ENCODE measurements around the gene ZFAND2A.
"Not testable (repeated sequence)": the region's sequence is repeated elsewhere in the genome, so short reads cannot be mapped to it uniquely, and the experiment has no call there.

ZFAND2A gene, protein sequence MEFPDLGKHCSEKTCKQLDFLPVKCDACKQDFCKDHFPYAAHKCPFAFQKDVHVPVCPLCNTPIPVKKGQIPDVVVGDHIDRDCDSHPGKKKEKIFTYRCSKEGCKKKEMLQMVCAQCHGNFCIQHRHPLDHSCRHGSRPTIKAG

DNA sequence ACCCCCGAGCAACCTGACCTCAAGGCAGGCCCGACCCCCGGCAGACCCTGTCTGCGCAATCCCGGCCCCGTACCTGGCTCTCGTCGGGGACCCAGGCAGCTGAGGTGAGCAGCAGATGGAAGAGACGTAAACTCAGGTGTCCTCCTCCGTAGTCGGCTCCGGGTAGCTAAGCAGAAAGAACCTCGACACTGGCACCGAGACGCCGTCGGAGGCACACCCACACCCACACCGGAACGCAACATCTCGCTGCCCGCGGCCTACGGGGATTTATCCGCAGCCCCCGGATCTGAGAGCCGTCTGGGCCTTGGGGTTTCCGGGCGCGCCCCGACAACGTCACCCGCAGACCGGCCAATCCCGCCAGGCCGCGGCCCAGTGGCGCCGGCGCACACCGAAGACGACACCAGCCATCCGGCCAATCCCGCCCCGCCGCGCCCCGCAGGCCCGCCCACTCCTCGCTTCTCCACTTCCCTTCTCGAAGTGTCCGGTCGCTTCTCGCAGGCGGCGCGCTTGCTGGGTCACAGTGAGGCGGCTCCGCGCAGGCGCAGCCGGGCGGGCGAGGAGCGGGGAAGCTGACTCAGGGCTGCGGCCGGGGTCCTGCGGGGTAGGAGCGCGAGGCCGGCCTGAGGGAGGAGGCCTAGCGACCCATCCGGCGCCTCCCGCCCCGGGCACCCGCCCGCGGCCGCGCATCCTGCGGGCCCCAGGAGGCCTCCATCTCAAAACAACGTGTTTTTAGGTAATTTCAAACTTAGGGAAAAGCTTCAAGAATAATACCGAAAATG, at the start of gene ZFAND2A:
Gene ZFAND2A, minus strand, starts transcription at position 306 of the 779 bp plus-strand sequence. CDS start 1,984 bp downstream, outside the sequence.
- DNase-seq (ENCODE audit: low spot score) (peak; percentile 100), FAIRE-seq (peak; percentile 99)

DNA sequence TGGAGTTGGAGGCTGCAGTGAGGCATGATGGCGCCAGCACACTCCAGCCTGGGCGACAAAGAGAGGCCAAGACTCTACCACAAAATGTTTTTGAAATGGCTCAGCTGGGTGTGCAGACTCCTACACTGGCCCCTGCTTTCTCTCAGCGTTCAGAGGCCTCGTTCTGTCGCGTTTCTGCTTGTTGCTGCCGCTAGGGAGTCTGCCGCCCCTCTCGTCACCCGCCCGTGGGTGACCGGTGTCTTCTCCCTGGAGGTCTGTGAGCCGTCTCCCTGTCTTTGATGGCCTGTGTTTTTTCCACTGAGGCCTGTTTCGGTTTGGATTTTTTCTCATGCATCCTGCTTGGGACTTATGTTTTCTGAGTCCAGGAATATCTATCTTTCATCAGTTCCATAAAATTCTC, 49.1 kb upstream of the ZFAND2A start:
- DNase-seq (ENCODE audit: low spot score) (no peak), FAIRE-seq (no peak)

DNA sequence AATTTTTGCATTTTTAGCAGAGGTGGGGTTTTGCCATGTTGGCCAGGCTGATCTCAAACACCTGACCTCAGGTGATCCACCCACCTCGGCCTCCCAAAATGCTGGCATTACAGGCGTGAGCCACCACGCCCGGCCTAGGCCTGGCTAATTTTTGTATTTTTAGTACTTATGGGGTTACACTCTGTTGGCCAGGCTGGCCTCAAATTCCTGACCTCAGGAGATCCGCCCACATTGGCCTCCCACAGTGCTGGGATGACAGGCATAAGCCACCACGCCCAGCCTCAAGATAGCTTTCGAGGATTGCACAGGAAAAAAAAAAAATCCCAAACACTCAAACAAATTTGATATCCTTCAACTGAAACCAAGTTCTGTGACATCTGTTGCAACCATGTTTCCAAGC, 45.7 kb upstream of the ZFAND2A start:
- not testable (repeated sequence) for FAIRE-seq; DNase-seq (ENCODE audit: low spot score)

DNA sequence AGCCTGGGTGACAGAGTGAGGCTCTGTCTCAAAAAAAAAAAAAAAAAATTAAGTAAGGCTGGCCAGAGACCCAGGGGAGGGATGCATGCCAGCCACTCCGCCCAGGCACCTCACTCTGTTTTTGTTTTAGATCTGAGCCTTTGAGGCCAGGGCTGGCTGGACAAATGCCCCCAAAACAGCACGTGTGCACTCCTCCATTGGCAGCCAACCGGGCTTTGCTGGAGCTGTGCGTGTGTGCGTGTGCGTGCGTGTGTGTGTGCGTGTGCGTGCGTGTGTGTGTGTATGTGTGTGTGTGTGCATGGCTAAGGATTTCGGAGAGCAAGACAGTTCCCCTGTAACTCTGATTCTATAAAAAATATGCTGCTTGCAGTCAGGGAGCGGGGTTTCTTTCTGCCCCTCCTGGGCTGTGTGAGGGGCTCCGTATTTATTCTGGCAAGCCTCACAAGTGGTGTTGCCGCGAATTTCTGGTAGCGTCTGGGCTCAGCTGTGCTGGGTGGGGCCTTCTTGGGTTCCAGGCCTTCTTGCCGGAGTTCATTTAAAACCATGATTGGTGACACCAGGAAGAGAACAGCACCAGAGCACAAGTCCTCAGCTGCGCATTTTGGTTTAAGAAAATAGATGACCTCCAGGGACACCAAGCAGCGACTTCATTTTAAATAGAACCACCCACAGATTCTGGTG, 44.6 kb upstream of the ZFAND2A start:
- peak; percentile 40 for FAIRE-seq
- DNase-seq (ENCODE audit: low spot score): no peak

DNA sequence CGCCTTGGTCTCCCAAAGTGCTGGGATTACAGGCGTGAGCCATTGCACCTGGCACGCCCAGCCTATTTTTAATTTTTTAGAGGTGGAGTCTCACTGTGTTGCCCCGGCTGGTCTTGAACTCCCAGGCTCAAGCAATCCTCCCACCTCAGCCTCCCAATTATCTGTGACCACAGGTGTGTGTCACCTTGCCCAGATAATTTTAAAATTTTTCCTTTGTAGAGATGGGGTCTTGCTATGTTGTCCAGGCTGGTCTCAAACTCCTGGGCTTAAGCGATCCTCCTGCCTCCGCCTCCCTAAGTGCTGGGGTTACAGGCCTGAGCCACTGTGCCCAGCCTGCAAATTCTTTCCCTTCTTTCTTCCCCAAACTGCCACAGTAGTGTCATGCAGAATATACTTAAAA, 42.9 kb upstream of the ZFAND2A start:
- not testable (repeated sequence) for FAIRE-seq; DNase-seq (ENCODE audit: low spot score)

DNA sequence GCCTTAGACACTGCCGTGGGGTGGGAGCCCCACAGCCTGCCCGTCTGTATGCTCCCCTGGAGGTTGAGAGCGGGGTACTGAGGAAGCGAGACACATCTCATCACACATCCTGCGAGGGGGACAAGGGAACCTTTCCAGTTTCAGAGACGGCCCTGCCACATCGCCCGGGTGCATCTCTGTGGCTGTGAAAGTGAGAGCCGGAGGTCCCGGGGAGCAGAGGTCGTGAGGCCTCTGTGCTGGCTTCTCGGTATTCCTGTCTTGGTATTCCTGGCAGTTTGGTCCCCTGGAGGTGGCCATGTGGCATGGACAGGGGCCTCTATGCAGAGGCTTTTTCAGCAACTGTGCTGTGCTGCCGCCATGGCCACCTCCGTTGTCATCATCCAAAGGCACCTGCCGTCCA, 41.9 kb upstream of the ZFAND2A start:
- DNase-seq (ENCODE audit: low spot score) (no peak), FAIRE-seq (peak; percentile 87)

DNA sequence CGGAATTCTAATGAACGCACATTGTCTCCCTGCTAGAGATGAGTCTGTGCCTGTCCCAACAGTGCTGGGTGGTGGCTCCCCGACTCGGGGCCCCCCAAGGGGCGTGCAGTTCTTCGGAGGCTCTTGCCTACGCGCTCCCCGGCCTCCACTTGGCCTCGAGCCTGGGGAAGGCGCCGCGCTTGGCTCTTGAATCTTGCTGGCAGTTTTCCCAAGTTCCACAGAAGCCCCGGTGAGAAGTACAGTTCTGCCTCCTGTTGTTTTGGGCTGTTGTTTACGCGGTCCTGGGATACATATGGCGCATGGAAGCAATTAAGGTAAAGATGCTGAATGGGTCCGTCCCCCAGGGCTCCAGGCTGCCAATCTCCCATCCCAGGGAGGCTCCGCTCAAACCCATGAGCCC, 40.0 kb upstream of the ZFAND2A start:
- no peak for DNase-seq (ENCODE audit: low spot score)
- FAIRE-seq: peak; percentile 78

DNA sequence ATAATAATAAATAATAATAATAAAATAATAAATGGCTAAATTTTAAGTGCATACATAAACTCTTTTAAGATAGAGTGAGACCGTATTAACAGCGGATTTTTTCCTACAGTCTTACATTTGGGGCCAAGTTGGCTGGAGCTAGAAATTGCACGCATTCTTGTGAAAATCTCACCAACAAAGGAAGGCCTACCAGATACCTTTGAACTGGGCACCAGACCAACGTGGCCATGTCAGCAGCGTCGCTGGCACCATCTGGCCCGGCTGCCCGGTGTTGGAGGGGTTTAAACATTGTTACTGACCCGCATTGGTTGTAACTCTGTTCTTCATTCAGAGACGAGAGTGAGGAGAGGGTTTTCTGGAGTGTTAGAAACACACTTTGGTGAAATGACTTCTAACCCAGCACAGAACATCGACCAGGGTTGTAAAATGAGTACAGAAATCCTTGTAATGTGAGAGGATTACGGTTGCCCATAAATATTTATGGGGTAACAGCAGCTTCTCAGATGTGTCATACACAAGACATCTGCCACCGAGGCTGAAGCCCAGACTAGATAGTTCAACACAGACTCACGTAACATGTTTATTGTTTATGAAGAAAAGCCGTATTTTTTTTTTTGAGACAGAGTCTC, 38.1 kb upstream of the ZFAND2A start:
- FAIRE-seq (peak; percentile 98), DNase-seq (ENCODE audit: low spot score) (peak; percentile 77)

DNA sequence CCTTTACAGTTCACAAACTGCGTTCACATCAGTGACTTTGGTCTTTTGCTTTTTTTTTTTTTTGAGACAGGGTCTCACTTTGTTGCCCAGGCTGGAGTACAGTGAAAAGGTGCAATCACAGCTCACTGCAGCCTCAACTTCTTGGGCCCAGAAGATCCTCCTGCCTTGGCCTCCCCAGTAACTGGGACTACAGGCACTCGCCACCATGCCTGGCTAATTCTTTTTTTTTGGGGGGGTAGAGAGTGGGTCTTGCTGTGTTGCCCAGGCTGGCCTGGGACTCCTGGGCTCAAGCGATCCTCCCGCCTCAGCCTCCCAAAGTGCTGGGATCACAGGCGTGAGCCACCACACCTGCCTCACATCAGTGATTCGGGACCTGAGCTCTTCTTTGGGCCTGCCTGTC, 37.0 kb upstream of the ZFAND2A start:
- FAIRE-seq (no peak), DNase-seq (ENCODE audit: low spot score) (no peak)

DNA sequence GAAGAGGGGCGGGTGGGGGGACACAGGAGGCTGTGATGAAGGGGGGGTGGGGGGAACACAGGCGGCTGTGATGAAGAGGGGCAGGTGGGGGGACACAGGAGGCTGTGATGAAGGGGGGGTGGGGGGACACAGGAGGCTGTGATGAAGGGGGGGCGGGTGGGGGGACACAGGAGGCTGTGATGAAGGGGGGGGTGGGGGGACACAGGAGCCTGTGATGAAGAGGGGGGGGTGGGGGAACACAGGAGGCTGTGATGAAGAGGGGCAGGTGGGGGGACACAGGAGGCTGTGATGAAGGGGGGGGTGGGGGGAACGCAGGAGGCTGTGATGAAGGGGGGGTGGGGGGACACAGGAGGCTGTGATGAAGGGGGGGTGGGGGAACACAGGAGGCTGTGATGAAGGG, 36.4 kb upstream of the ZFAND2A start:
- FAIRE-seq: peak; percentile 98
- not testable (repeated sequence) for DNase-seq (ENCODE audit: low spot score)

DNA sequence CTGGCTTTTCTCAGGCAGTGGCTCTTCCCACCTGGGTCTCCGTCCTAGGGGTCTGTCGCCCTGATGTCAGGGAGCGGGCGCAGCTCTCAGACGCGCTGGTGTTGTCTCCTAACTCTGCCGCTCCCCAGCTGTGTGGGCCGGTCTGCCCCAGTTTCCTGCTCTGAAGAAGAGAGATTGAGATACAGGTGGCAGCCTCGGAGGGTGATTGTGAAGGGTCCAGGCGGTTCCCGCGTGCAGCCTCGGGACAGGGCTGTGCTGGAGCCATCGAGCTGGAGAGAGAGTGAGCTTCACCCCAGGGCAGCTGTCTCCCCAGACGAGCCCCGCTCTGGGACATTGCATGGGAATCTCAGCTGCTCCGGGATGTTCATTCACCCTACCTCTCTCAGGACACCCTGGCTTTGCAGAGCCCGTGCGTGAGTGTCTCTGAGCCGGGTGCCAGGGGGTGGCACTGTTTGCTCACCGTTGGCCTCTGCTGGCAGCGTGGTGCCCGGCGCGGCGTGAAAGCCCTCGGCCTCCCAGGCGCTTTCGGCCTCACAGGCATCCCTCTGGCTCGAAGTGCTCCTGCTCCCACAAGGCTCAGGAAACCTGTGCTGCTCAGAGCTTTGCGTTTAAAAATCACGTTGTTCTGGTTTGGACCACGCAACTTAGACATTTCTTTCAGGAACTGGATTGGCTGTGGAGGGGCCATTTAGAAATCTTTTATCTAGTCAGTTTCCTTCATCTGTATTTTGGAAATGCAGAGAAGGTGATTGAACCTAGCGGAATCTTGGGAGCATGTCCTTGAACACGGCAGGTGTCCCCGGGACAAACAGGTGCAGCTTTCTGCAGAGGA, 33.8 kb upstream of the ZFAND2A start:
- DNase-seq (ENCODE audit: low spot score): peak; percentile 76
- FAIRE-seq: peak; percentile 65

DNA sequence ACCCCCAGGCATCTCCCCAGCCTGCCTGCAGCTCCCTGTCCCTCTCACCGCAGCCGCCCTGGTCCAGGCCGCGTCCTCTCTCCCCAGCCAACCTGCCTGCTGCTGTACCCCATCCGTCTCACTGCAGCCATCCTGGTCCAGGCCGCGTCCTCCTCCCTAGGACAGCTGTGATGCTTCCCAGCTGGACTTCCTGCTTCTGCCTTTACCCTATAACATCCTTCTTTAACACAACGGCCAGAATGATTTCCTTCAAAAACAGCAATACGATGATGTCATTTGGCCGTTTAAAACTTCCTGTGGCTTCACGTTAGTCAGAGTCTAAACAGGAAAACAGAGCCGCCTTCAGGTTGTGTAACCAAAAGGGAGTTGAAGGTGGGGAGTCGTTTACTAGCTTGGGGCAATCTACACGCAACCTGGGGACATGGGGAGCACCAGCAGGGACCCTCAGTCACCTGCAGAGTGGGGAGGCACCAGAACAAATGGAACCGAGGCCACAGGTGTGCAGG, 32.2 kb upstream of the ZFAND2A start:
- FAIRE-seq: peak; percentile 99
- DNase-seq (ENCODE audit: low spot score): peak; percentile 73

DNA sequence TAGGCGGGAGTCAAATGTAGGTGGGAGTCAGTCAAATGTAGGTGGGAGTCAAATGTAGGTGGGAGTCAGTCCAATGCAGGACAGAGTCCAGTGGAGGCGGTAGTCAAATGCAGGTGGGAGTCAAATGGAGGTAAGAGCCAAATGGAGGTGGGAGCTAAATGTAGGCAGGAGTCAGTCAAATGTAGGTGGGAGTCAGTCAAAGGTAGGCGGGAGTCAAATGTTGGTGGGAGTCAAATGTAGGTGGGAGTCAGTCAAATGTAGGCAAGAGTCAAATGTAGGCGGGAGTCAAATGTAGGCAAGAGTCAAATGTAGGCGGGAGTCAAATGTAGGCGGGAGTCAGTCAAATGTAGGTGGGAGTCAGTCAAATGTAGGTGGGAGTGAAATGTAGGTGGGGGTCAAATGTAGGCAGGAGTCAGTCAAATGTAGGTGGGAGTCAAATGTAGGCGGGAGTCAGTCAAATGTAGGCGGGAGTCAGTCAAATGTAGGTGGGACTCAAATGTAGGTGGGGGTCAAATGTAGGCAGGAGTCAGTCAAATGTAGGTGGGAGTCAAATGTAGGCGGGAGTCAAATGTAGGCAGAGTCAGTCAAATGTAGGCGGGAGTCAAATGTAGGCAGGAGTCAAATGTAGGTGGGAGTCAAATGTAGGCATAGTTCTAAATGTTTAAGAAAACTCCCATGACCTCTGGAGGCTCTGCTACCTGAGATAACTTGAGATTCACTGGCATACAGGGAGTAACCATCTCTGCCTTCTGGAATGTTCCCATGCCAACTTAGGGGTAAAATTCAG, 30.2 kb upstream of the ZFAND2A start:
- DNase-seq (ENCODE audit: low spot score): no peak
- peak; percentile 99 for FAIRE-seq

DNA sequence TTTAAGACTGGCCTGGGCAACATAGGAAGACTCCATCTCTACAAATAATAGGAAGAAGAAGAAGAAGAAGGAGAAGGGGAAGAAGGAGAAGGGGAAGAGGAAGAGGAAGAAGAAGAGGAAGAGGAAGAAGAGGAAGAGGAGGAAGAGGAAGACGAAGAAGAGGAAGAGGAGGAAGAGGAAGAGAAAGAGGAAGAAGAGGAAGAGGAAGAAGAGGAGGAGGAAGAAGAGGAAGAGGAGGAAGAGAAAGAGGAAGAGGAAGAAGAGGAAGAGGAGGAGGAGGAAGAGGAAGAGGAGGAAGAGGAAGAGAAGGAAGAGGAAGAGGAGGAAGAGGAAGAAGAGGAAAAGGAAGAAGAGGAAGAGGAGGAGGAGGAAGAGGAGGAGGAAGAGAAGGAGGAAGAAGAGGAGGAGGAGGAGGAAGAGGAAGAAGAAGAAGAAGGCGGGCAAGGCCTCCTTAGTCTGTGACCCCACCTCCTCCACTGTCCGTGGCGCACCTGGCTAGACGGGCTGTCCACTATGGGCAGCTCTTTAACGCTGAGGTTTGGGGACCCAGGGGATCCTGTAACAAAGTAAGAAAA, 28.8 kb upstream of the ZFAND2A start:
- FAIRE-seq (no peak), DNase-seq (ENCODE audit: low spot score) (no peak)

DNA sequence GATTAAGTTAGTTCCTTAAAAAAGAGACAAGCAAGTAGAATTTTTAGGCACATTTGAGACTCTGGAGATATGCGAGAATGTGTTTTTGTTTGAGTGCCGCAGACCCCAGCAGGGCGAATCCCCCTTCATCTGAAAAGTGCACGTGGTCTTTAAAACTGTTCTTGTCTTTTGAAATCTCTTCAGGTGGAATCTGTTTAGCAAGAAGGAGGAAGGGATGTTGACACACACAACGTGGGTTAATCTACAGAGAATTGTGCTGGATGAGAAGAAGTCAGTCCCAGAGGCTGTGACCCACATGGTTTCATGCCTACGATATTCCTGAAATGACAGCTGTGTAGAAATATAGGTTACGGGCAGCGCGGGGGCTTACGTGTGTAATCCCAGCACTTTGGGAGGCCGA, 27.1 kb upstream of the ZFAND2A start:
- FAIRE-seq (peak; percentile 71), DNase-seq (ENCODE audit: low spot score) (no peak)

DNA sequence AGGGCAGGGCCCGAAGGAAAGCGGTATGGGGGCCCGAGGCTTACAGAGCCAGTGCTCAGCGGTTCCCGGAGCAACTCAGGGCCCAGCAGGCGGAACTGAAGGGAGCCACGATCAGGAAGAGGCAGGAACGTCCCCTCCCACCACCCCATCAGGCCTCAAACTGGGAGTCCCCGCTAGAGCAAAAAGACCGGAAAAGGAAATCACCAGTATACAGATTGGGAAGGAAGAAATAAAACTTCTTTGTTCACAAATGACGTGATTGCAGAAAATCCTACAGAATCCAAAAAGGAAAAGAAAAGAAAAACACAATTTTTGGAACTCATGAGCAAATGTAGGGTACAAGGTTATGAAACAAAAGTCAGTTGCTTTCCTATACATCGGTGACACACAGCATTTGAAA, 21.6 kb upstream of the ZFAND2A start:
- DNase-seq (ENCODE audit: low spot score) (no peak), FAIRE-seq (no peak)

DNA sequence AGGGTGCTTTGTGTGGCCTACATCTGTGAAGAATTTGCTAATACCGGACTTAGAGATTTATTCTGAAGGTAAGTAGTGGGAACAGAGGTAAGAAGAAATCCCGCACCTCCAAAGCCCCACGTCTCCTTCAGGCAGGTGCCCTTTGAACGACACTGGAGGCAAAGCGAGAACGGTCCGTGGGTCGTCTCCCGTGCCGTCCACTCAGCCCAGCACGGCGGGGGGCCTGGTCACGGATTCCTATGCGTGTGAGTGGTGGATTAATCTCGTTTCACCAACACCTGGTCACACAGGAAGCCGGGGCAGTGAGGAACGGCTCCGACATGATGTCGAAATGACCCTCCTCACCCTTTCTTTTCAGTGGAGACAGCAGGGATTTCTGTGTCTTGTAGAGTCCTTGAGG, 21.0 kb upstream of the ZFAND2A start:
- DNase-seq (ENCODE audit: low spot score) (no peak), FAIRE-seq (no peak)

DNA sequence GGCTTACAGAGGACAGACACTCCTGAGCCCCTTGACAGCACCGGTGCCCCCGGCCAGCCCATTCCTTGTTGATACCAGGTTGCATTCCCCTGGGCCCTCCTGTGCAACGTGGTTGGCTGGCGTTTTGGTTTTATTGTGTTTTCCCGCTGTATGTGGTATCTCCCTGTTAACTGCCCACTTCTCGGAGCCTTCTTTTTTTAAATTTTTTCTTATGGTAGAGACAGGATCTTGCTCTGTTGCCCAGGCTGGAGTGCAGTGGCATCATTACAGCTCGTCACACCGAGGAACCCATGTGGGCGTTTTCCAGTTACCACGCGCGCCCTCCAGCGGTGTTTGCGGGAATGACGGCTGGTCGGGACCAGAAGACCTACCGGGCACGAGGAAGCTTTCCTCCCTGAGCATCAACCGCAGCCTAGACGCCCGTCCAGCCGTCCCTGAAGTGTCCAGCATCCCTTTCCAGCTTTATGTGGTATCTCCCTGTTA, 16.9 kb upstream of the ZFAND2A start:
- FAIRE-seq (peak; percentile 97), DNase-seq (ENCODE audit: low spot score) (peak; percentile 93)

All from urothelium cell line (cell line).